HG02973 (cell line): Measurements from ENCODE around the gene LRRK1.
"Not testable (repeated sequence)": the region's sequence is repeated elsewhere in the genome, so short reads cannot be mapped to it uniquely, and the experiment has no call there.

Experiments used
- ATAC-seq: cut with Tn5 transposase; IDR thresholded peaks from one replicate; pipeline ENCODE4 v1.9.1; 2021; ENCODE audit warnings: moderate library complexity; ENCODE audit not compliant: unreplicated experiment

Gene LRRK1

GRCh38 chr15:101088788-101089578 is 169.8 kb downstream of the LRRK1 start:
- peak; percentile 86 for ATAC-seq

GRCh38 chr15:101089579-101090427 is 170.6 kb downstream of the LRRK1 start:
- no peak for ATAC-seq

- no peak for ATAC-seq
These were observed 171.3 kb downstream of the LRRK1 start for GRCh38 chr15:101090428-101090790.

- ATAC-seq: no peak
These were observed 172.2 kb downstream of the LRRK1 start for GRCh38 chr15:101091080-101092017.

- no peak for ATAC-seq
These were observed 173.2 kb downstream of the LRRK1 start for GRCh38 chr15:101092156-101092866.

- no peak for ATAC-seq
These were observed 173.7 kb downstream of the LRRK1 start for GRCh38 chr15:101092867-101093202.

- no peak for ATAC-seq
These were observed 174.8 kb downstream of the LRRK1 start for GRCh38 chr15:101093958-101094357.

GRCh38 chr15:101095796-101096406 is 176.7 kb downstream of the LRRK1 start:
- not testable (repeated sequence) for ATAC-seq

GRCh38 chr15:101097111-101097510 is 178.0 kb downstream of the LRRK1 start:
- ATAC-seq: no peak

- no peak for ATAC-seq
These were observed 180.0 kb downstream of the LRRK1 start for GRCh38 chr15:101099183-101099582.

GRCh38 chr15:101100118-101100517 is 181.0 kb downstream of the LRRK1 start:
- ATAC-seq: no peak

- ATAC-seq: no peak
These were observed 181.7 kb downstream of the LRRK1 start for GRCh38 chr15:101100593-101101442.

GRCh38 chr15:101101676-101102075 is 182.5 kb downstream of the LRRK1 start:
- no peak for ATAC-seq

- no peak for ATAC-seq
These were observed 183.6 kb downstream of the LRRK1 start for GRCh38 chr15:101102746-101103145.

GRCh38 chr15:101103598-101103997 is 184.4 kb downstream of the LRRK1 start:
- ATAC-seq: no peak

- ATAC-seq: no peak
These were observed 185.0 kb downstream of the LRRK1 start for GRCh38 chr15:101104141-101104540.

- ATAC-seq: no peak
These were observed 186.1 kb downstream of the LRRK1 start for GRCh38 chr15:101105059-101105891.

GRCh38 chr15:101107101-101107500 is 187.9 kb downstream of the LRRK1 start:
- no peak for ATAC-seq
